ENCODE measurements around the gene PTPRN2. TPM values are rescaled to one million over a fixed set of nuclear protein-coding genes. Genes with fewer than 3 reads are reported as not detected.

The PTPRN2 gene
- total RNA-seq, 4 donors from 2014 or later, result 2.0 to 9.5 (median 2.6) TPM

GRCh38 chr7:158112571-158113320 lies 474.9 kb downstream of the PTPRN2 start:
- no peak for DNase-seq (ENCODE audit: low spot score)

GRCh38 chr7:158111906-158112570 lies 475.6 kb downstream of the PTPRN2 start:
- ATAC-seq (ENCODE audit: low FRiP score), result no peak
- no peak for DNase-seq (ENCODE audit: low spot score)
- no peak for TF ChIP-seq CTCF (IDR thresholded peaks at IDR 0.05)

More at GRCh38 chr7:158112571-158113320, 474.9 kb downstream of the PTPRN2 start:
- TF ChIP-seq CTCF (IDR thresholded peaks at IDR 0.05), result no peak
- no peak for ATAC-seq (ENCODE audit: low FRiP score)

GRCh38 chr7:158111049-158111751 lies 476.4 kb downstream of the PTPRN2 start:
- no peak for DNase-seq (ENCODE audit: low spot score)
- no peak for TF ChIP-seq CTCF (IDR thresholded peaks at IDR 0.05)
- no peak for ATAC-seq (ENCODE audit: low FRiP score)

GRCh38 chr7:158110661-158111048 lies 477.0 kb downstream of the PTPRN2 start:
- TF ChIP-seq CTCF (IDR thresholded peaks at IDR 0.05), result no peak
- no peak for DNase-seq (ENCODE audit: low spot score)
- no peak for ATAC-seq (ENCODE audit: low FRiP score)

- TF ChIP-seq CTCF (IDR thresholded peaks at IDR 0.05), result no peak
- DNase-seq (ENCODE audit: low spot score), result no peak
- no peak for ATAC-seq (ENCODE audit: low FRiP score)
Measured at GRCh38 chr7:158110034-158110590, 477.5 kb downstream of the PTPRN2 start.

GRCh38 chr7:158109364-158110033 lies 478.1 kb downstream of the PTPRN2 start:
- no peak for ATAC-seq (ENCODE audit: low FRiP score)
- no peak for TF ChIP-seq CTCF (IDR thresholded peaks at IDR 0.05)
- DNase-seq (ENCODE audit: low spot score), result no peak

Data from omental fat pad (tissue), 4 donors.